Measurements from ENCODE around the gene CGA.

The CGA gene

DNA sequence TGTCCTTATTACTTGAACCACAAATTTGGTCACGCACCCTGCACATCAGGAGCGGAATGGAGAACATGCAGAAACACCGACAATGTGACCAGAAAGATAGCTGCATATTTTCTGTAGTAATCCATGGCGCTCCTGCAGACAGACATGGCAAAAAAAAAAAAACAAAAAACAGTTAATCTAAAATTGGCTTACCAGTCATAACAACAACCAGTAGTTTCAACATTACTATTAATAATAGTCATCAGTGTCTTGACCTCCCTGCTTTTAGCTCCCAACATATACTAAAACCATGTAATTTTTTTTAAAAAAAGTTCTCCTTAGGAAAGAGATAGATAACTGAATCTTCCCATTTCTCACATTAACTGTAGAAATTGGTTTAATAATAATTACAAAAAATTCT lies 6.8 kb downstream of the CGA start:
- DNase-seq (ENCODE audit: low spot score) = no peak

DNA sequence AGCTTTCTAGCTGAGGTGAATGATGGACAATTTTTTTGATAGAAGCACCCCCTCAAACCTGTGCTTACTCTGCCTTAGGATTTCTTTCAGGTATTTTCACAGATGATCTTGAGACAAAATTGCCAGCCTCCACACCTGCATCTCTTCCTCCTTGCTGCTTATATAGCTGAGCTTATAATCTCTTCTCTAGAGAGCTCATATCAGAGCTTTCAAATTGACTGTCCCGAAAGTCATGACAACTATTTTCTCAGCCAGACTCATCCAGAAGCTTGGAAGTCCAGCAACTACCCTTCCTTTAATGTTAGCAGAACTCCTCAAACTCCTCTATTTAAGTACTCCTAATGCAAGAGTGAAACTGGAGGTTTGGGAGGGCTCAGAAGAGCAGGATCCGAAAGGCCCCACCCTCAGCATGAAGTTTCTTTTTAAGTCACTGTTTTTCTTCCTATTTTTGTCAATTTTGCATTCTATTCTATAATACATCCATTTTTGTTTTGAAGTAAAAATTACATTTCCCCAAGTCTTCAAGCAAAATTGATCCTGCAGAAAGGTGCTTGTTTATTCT lies 12.7 kb downstream of the CGA start:
- no peak for DNase-seq (ENCODE audit: low spot score)

DNA sequence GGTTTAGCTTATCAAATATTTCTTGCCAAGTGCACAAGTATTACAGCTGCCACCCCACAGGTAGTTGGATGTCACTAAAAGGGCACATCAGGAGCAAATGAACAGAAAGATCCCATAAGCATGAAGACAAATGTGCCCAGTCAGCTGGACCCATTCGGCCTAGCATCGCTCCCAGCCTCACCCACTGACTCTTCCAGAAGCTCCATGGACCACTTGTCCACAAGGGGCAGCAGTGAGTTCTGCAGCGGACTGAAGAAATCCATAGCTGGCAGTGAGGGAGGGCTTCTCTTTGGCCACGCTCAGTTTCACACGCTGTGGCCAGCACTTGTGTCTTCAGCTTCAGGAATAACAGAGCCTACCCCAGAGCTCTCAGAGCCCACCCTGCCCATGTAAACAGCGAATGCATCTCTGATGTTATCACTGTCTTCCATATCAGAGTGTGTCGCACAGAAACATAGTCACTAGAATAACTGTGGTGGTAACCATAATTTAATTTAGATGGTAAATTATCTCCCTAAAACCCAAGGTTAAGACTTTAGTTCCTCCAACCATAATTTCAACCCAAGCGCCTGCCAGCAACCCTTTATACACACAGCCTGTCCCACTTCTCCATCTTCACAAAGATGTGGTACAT lies 15.8 kb downstream of the CGA start:
- peak; percentile 78 for DNase-seq (ENCODE audit: low spot score)

DNA sequence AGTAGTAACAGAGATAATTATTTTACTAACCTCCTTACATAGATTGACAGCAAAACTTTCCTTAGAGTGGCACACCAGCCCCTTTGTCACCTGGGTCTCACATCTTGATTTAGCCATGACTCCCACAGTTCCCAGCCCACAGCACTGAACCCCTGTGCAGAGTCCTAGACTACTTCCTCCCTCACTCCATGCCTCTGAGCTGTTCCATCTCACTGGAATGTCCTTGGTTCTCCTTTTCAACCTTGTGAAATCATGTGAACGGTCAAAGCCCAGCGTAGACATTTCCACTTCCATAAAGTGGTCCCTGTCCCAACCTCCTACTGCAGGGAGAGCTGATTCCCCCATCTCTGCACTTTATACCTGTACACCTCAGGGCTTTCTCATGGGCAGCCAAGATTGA lies 19.7 kb downstream of the CGA start:
- no peak for DNase-seq (ENCODE audit: low spot score)

DNA sequence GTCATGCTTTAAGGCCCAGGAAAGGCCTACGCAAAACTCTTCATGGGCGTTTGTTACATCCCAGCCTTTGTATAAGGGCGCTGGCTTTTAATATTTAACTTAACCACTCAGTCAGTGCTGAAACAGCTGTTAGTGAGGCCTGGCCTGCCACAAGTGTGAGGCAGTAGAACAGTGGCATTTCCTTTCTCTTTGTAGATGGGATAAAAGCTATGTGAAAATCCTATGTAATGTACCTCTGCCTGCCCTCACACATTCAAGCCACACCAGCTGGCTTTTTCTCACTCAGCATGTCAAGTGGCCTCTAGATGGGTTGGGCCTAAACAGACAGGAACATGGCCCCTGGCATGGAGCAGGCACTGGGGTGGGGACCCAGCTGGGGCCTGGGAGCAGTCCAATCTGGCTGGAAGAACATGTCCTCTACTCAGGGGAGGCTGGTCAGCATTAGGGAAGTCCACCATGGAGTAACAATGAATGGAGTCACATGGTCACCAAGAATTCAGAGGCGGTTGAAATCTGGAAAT lies 20.7 kb downstream of the CGA start:
- no peak for DNase-seq (ENCODE audit: low spot score)

DNA sequence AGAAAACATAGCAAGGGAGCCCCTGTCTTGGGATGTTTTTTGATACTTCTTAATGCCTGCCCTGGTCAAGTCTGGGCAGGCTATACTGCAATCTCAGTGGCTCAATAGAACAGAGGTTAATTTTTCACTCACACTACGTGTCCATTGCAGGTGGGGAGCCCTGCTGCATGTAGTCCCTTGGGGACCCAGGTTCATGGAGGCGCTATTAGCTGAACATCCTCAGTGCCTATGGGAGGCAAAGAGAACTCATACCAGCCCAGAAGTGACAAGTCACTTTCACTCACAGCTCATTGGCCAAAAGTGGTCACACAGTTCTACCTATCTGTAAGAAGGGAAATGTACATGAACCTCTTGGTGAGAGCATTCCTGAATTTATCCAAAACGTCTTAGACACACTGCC lies 23.2 kb downstream of the CGA start:
- DNase-seq (ENCODE audit: low spot score) = no peak

DNA sequence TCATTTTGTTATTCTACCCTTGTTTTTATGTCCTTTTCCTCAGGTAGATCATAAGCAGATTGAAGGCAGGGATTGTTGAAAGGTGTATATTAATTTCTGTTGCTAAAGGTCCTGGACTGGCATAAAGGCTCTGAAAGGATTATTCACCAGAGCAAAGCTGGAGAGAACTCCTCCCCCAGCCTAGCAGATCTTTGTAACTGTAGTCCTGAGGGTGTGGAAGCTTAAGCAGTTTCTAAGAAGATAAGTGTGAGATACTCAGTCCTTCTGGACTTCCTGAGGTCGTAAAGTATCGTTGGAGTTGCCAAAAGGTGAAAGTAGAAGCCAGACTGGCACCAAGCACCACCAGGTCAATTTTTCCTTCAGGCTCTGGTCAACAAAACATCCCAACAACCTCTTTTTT lies 24.2 kb downstream of the CGA start:
- no peak for DNase-seq (ENCODE audit: low spot score)

DNA sequence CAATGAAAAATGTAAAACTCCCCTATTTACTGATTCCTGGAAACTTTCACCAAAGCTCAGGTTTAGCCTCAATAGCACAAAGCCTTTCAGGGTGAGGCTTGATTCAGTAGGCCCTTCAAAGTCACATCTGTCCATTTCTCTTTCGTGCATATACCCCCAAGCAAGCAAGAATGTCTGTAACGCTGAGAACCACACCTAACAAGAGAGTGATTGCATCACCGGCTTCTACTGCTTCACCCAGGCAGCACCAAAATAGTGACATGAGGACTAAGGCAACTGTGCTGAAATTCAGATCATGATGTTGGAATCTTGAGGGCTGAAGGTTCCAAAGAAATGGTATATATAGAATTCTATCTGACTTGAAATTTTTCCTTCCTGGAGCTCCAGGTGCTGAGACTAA lies 26.1 kb downstream of the CGA start:
- no peak for DNase-seq (ENCODE audit: low spot score)

DNA sequence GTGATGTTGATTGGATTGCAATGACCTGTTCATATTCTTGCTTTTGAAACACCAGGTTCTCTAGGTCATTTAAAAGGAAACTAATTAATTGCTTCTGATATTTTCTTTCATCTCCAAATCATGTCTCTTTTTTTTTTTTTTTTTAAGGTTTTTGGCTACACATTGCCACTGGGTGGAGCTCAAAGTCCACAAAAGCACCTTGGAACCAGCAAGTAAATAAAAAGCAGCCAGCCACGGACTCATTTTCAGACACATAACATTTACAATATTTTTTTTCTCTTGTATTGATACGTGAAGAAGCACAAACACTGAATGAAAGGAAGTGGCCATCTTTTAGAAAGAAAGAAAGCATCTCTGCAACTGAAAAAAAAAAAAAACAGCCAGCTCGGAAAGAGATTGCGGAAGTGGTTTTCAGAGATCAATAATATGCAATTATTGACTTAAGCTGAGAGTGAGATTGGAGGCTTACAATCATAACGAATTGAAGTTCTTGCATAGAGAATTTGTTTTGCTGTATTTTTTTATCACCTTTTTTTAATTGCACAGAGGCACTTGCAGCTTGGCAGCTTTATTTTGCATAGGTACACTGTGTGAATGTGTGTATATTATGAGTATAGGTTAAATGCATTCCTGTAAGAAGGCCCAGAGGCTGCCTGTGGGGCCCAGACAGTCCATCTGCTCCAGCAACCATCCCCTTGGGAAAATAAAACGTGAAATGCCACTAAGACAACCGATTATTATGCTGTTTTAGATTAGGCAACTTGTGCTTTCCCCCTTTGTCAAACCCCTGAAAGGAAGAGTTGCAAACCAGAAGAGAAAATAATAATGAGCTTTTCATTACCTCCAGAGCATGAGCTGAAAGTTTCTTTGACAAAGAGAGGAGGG lies 28.2 kb downstream of the CGA start:
- peak; percentile 60 for DNase-seq (ENCODE audit: low spot score)

DNA sequence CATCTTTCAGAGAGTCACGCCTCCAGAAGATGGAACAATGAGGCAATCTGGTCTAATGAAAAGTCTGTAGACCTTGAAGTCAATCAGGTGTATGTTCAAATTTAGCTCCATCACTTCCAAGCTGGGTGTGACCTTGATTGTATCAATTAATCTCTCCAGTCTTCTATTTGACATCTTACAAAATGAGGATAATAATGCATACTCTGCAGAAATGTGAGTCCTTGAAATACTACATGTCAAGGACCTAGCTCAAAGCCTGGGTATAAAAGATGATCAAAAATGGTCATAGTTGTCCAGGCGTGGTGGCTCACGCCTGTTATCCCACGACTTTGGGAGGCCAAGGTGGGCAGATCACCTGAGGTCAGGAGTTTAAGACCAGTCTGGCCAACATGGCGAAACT lies 29.8 kb downstream of the CGA start:
- no peak for DNase-seq (ENCODE audit: low spot score)

DNA sequence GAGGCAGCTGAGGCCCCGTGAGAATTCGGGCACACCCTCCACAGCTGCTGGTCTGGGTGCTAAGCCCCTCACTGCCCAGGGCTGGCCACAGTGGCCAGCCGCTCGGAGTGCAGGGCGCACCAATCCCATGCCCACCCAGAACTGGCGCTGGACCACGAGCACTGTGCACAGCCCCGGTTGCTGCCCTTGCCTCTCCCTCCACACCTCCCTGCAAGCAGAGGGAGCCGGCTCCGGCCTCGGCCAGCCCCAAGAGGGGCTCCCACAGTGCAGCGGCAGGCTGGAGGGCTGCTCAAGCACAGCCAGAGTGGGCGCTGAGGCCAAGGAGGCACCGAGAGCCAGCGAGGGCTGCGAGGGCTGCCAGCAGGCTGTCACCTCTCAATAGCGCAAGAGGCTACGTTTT lies 35.0 kb downstream of the CGA start:
- no peak for DNase-seq (ENCODE audit: low spot score)

DNA sequence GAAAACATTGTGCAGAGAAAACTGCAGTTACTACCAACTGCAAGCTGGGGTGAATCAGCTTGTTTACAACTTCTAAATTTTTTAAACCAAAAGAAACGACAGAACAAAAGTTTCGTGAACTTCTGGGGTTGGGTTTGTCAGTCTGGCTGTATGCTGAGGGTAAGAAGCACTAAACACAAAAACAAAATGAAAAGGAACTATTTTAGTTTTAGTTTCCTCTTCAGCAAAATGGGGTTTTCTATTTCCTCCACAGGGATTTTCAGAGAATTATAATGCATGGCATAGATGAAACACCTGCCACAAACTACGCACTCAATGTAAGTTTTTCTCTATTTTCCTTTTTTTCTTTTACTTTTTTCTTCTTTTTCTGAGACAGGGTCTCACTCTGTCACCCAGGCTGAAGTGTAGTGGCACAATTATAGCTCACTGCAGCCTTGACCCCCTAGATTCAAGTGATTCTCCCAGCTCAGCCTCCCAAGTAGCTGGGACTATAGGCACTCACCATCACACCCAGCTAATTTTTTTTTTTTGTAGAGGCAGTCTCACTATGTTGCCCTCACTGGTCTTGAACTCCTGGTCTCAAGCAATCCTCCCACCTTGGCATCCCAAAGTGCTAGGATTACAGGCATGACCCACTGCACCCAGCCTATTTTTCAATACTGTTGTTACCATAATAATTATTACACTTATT lies 40.6 kb downstream of the CGA start:
- DNase-seq (ENCODE audit: low spot score) = no peak

DNA sequence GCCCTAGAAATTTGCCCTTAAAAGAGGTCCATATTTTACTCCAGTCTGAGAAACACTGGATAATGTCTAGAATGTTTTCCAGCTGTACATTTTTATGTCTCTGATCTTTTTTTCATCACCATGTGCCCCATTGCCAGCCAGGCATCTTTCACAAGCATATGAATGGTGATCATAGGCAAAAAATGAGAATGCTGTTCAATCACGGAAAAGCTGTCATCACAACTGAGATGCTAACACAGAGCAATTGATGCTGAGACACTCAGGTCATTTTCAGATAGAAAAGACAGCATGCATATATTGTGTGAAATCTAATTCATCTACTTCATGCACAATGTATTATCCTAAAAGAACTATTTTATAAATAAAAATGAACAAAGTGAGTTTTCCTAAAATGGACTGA lies 41.6 kb downstream of the CGA start:
- DNase-seq (ENCODE audit: low spot score) = no peak

DNA sequence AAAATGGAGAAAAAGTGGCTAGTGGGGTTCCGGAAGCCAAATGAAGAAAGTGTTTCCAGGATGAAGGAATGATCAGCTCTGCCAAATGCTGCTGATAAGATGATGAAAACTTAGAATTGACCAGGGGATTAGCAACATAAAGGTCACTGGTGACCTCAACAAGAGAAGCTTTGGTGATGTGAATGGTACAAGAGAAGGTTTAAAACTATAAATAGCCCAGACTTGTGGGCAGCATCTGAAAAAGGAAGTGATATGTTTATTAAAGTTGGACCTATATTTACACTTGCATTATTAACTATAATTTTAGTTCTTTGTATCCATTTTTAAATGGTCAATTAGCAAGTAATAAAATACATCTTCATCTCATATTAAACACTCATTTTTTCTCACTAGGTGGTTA lies 45.1 kb downstream of the CGA start:
- DNase-seq (ENCODE audit: low spot score) = no peak

DNA sequence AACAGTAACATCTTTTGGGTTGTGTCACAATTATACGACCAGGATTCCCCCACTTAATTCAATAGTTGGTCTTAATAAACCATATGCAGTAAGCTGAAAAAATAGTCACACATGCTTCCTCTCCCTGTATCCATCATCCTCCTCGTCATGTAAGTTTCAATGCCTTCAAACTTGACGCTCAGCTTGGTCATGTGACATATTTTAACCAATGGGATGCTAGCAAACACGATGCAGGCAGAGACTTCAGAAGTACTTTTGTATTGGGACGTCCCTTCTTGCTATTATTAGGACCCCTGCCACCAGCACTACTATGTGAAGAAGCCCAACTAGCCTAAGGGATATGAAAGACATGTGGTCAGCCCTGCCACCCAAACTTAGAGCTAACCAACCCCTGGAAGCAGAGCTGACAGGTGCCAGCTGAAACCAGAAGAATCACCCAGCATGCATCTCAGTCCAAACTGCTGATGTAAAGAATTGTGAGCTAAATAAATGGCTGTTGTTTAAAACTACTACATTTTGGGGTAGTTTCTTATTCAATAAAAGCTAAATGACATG lies 49.3 kb downstream of the CGA start:
- no peak for DNase-seq (ENCODE audit: low spot score)

DNA sequence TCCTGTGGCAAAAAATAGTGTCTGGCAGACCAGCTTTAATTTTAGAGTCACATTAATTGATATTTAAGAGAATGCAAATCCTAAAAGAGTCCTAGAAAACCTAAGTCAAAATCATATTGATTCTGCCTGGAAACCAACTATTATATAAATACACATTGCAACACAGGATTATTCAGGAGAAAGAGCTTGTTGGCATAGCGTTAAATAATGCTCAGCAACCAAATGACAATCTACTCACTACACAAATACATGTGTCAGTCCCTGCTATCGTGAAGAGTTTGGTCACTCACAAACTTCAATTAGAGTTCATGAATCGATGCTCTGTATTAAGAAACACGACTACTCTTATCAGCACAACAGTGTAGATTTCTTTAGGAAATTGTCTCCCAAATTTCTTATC lies 54.2 kb downstream of the CGA start:
- DNase-seq (ENCODE audit: low spot score) = no peak

All from HuH-7 (cell line).